Trophoblast cell (in vitro differentiated cells and primary cell): Measurements from ENCODE around the gene IPCEF1.

Experiments used
- DNase-seq, 2 donors: peaks; one replicate each; pipeline ENCODE4 v3.0.0-alpha.2; 2016
- H2AFZ ChIP-seq: 2 replicates; pipeline ENCODE4 v1.6.1; 2013; ENCODE audit warnings: low read length, moderate library complexity, mild to moderate bottlenecking; ENCODE audit not compliant: insufficient read depth, poor library complexity
- H2AK5ac ChIP-seq: 2 replicates; pipeline ENCODE4 v1.6.1; 2013; ENCODE audit warnings: mild to moderate bottlenecking, low read length
- H2BK120ac ChIP-seq: 2 replicates; pipeline ENCODE4 v1.6.1; 2013; ENCODE audit warnings: low read length, mild to moderate bottlenecking, moderate library complexity; ENCODE audit not compliant: insufficient read depth, poor library complexity
- H2BK12ac ChIP-seq: 2 replicates; pipeline ENCODE4 v1.6.1; 2013; ENCODE audit warnings: mild to moderate bottlenecking, low read length, moderate library complexity
- H2BK5ac ChIP-seq: 2 replicates; pipeline ENCODE4 v1.6.1; 2013; ENCODE audit warnings: low read length, low read depth, moderate library complexity, mild to moderate bottlenecking; ENCODE audit not compliant: poor library complexity
- H3K14ac ChIP-seq: 2 replicates; pipeline ENCODE4 v1.6.1; 2013; ENCODE audit warnings: mild to moderate bottlenecking, low read length
- H3K18ac ChIP-seq: 2 replicates; pipeline ENCODE4 v1.6.1; 2013; ENCODE audit warnings: mild to moderate bottlenecking, low read length
- H3K23ac ChIP-seq: 2 replicates; pipeline ENCODE4 v1.6.1; 2013; ENCODE audit warnings: low read length
- H3K27ac ChIP-seq: 2 replicates; pipeline ENCODE4 v1.5.1; 2013; ENCODE audit warnings: low read depth, mild to moderate bottlenecking, inconsistent platforms, low read length, moderate library complexity
- H3K27me3 ChIP-seq: 2 replicates; pipeline ENCODE4 v1.6.1; 2013; ENCODE audit warnings: inconsistent platforms, mild to moderate bottlenecking, low read length, moderate library complexity; ENCODE audit not compliant: insufficient read depth
- H3K36me3 ChIP-seq, 2 experiments: 1 replicate in 1 of 2; 2 replicates in 1 of 2; pipeline ENCODE4 v1.6.1; 2013; ENCODE audit warnings: low read length in 2 of 2, mild to moderate bottlenecking in 2 of 2, moderate library complexity in 1 of 2; ENCODE audit not compliant: insufficient read depth in 2 of 2, control insufficient read depth in 1 of 2
- H3K4ac ChIP-seq: 2 replicates; pipeline ENCODE4 v1.6.1; 2013; ENCODE audit warnings: low read depth, mild to moderate bottlenecking, low read length, moderate library complexity
- H3K4me1 ChIP-seq, 2 experiments: 1 replicate in 1 of 2; 2 replicates in 1 of 2; pipeline ENCODE4 v1.6.1; 2013; ENCODE audit warnings: low read length in 2 of 2, mild to moderate bottlenecking in 2 of 2, moderate library complexity in 1 of 2; ENCODE audit not compliant: insufficient read depth in 2 of 2, control insufficient read depth in 1 of 2
- H3K4me2 ChIP-seq: 2 replicates; pipeline ENCODE4 v1.6.1; 2013; ENCODE audit warnings: inconsistent platforms, mild to moderate bottlenecking, low read length, moderate library complexity
- H3K4me3 ChIP-seq: 2 replicates; pipeline ENCODE4 v1.5.1; 2013; ENCODE audit warnings: mild to moderate bottlenecking, low read depth, low read length, inconsistent platforms
- H3K79me1 ChIP-seq: one replicate; pipeline ENCODE4 v1.6.1; 2013; ENCODE audit warnings: low read length
- H3K79me2 ChIP-seq: 2 replicates; pipeline ENCODE4 v1.6.1; 2013; ENCODE audit warnings: low read length, mild to moderate bottlenecking; ENCODE audit not compliant: control insufficient read depth, insufficient read depth, poor library complexity
- H3K9ac ChIP-seq: 2 replicates; pipeline ENCODE4 v1.6.1; 2013; ENCODE audit warnings: mild to moderate bottlenecking, low read length
- H3K9me3 ChIP-seq: 2 replicates; pipeline ENCODE4 v1.6.1; 2013; ENCODE audit warnings: low read depth, mild to moderate bottlenecking, control low read depth, inconsistent platforms, low read length; ENCODE audit not compliant: insufficient read depth
- H4K12ac ChIP-seq: 2 replicates; pipeline ENCODE4 v1.6.1; 2013; ENCODE audit warnings: low read depth, mild to moderate bottlenecking, low read length, moderate library complexity
- H4K8ac ChIP-seq: 2 replicates; pipeline ENCODE4 v1.6.1; 2013; ENCODE audit warnings: low read depth, mild to moderate bottlenecking, low read length, moderate library complexity
- H4K91ac ChIP-seq: one replicate; pipeline ENCODE4 v1.6.1; 2013; ENCODE audit warnings: low read depth, mild to moderate bottlenecking, low read length, moderate library complexity
- WGBS: extraction: QIAGEN DNeasy Blood & Tissue Kit; methylation state at CpG from one replicate; pipeline ENCODE4 v1.1.7; 2013; ENCODE audit warnings: missing lambda C conversion rate; ENCODE audit not compliant: insufficient read length, insufficient coverage; ENCODE audit errors: extremely low coverage; 5-methylcytosine and 5-hydroxymethylcytosine counted together

The IPCEF1 gene

GRCh38 chr6:154295733-154296132 lies 60.9 kb downstream of the IPCEF1 start:
- H3K4me2 ChIP-seq, result no peak overlapping the region
- H4K91ac ChIP-seq, result no peak overlapping the region
- H3K18ac ChIP-seq, result no peak overlapping the region
- no peak overlapping the region for H2AK5ac ChIP-seq
- no peaks in the 10 kb centered on the region for H3K79me2 ChIP-seq
- no peak overlapping the region for H4K8ac ChIP-seq
- H3K27ac ChIP-seq, result no peak overlapping the region
- WGBS, result no CpG with 5 or more reads among the region's 4 CpGs
- no peak overlapping the region for H3K23ac ChIP-seq
- no peak overlapping the region for H2AFZ ChIP-seq
- H3K79me1 ChIP-seq, result no peaks in the 10 kb centered on the region
- H3K9me3 ChIP-seq, result no peaks in the 10 kb centered on the region
- no peak overlapping the region for H2BK12ac ChIP-seq
- H3K9ac ChIP-seq, result no peak overlapping the region
- no peak overlapping the region for H2BK5ac ChIP-seq
- H3K4me1 ChIP-seq, result no peaks in the 10 kb centered on the region
- H3K36me3 ChIP-seq, result no peaks in the 10 kb centered on the region
- no peak for DNase-seq
- no peak overlapping the region for H3K14ac ChIP-seq
- H3K4me3 ChIP-seq, result no peak overlapping the region
- no peaks in the 10 kb centered on the region for H3K27me3 ChIP-seq
- no peak overlapping the region for H3K4ac ChIP-seq
- H2BK120ac ChIP-seq, result no peak overlapping the region
- H4K12ac ChIP-seq, result no peak overlapping the region

GRCh38 chr6:154292855-154293519 lies 63.6 kb downstream of the IPCEF1 start:
- peak in 1 of 2 donors; percentile 55 for DNase-seq
- no peaks in the 10 kb centered on the region for H3K79me1 ChIP-seq
- H3K9me3 ChIP-seq, result peaks cover 2% of the 10 kb centered on the region
- no CpG with 5 or more reads among the region's 4 CpGs for WGBS
- no peak overlapping the region for H4K8ac ChIP-seq
- H2AK5ac ChIP-seq, result no peak overlapping the region
- no peak overlapping the region for H3K27ac ChIP-seq
- no peak overlapping the region for H2AFZ ChIP-seq
- no peak overlapping the region for H2BK5ac ChIP-seq
- H3K23ac ChIP-seq, result no peak overlapping the region
- H4K12ac ChIP-seq, result no peak overlapping the region
- H3K14ac ChIP-seq, result no peak overlapping the region
- H2BK12ac ChIP-seq, result no peak overlapping the region
- H3K4me1 ChIP-seq, result peaks cover 0 to 2% of the 10 kb centered on the region in 2 experiments
- H3K18ac ChIP-seq, result no peak overlapping the region
- no peak overlapping the region for H3K4me3 ChIP-seq
- no peak overlapping the region for H4K91ac ChIP-seq
- no peaks in the 10 kb centered on the region for H3K79me2 ChIP-seq
- H2BK120ac ChIP-seq, result no peak overlapping the region
- H3K4ac ChIP-seq, result no peak overlapping the region
- no peaks in the 10 kb centered on the region for H3K27me3 ChIP-seq
- H3K36me3 ChIP-seq, result no peaks in the 10 kb centered on the region
- no peak overlapping the region for H3K4me2 ChIP-seq
- no peak overlapping the region for H3K9ac ChIP-seq

- H3K4me1 ChIP-seq, result peaks cover 0 to 2% of the 10 kb centered on the region in 2 experiments
- H3K4me3 ChIP-seq, result no peak overlapping the region
- H3K18ac ChIP-seq, result no peak overlapping the region
- no peak overlapping the region for H4K12ac ChIP-seq
- H3K27ac ChIP-seq, result no peak overlapping the region
- no peaks in the 10 kb centered on the region for H3K79me1 ChIP-seq
- no peaks in the 10 kb centered on the region for H3K27me3 ChIP-seq
- H3K14ac ChIP-seq, result no peak overlapping the region
- no peaks in the 10 kb centered on the region for H3K79me2 ChIP-seq
- H2AK5ac ChIP-seq, result no peak overlapping the region
- no peak overlapping the region for H2BK5ac ChIP-seq
- no peak overlapping the region for H2BK12ac ChIP-seq
- no peak overlapping the region for H3K4me2 ChIP-seq
- peaks cover 2% of the 10 kb centered on the region for H3K9me3 ChIP-seq
- H4K8ac ChIP-seq, result no peak overlapping the region
- H4K91ac ChIP-seq, result no peak overlapping the region
- no peak overlapping the region for H3K4ac ChIP-seq
- no peak overlapping the region for H2BK120ac ChIP-seq
- H3K36me3 ChIP-seq, result no peaks in the 10 kb centered on the region
- no CpG with 5 or more reads among the region's 3 CpGs for WGBS
- no peak overlapping the region for H3K9ac ChIP-seq
- H3K23ac ChIP-seq, result no peak overlapping the region
- H2AFZ ChIP-seq, result no peak overlapping the region
- no peak for DNase-seq
Measured at GRCh38 chr6:154292066-154292465, 64.5 kb downstream of the IPCEF1 start.

- Histone ChIP-seq H3K18ac (no peak overlapping the region), H3K27ac (no peak overlapping the region), H3K14ac (no peak overlapping the region), H2AFZ (no peak overlapping the region), H3K79me1 (no peaks in the 10 kb centered on the region), H3K4me3 (no peak overlapping the region), H3K27me3 (no peaks in the 10 kb centered on the region), H3K4ac (no peak overlapping the region), H3K9ac (no peak overlapping the region), H3K23ac (no peak overlapping the region), H2AK5ac (no peak overlapping the region), H3K4me1 (peaks cover 0 to 2% of the 10 kb centered on the region in 2 experiments), H2BK12ac (no peak overlapping the region), H3K36me3 (no peaks in the 10 kb centered on the region), H4K12ac (no peak overlapping the region), H3K9me3 (peaks cover 2% of the 10 kb centered on the region), H2BK5ac (no peak overlapping the region), H3K4me2 (no peak overlapping the region), H4K8ac (no peak overlapping the region), H2BK120ac (no peak overlapping the region), H4K91ac (no peak overlapping the region), H3K79me2 (no peaks in the 10 kb centered on the region)
- DNase-seq, result peak in 1 of 2 donors; percentile 47
- WGBS, result no CpG with 5 or more reads among the region's 6 CpGs
Measured at GRCh38 chr6:154289818-154290508, 66.6 kb downstream of the IPCEF1 start.
